Measurements from ENCODE around the gene HLCS. TPM values are rescaled to one million over a fixed set of nuclear protein-coding genes. Genes with fewer than 3 reads are reported as not detected.

HLCS gene
- total and polyA plus RNA-seq, 10 of the 15 experiments (the other 5 are each of a cell fraction or from before 2014, with no cell fraction given) = 1.5 to 12.7 (median 9.6) TPM

DNA sequence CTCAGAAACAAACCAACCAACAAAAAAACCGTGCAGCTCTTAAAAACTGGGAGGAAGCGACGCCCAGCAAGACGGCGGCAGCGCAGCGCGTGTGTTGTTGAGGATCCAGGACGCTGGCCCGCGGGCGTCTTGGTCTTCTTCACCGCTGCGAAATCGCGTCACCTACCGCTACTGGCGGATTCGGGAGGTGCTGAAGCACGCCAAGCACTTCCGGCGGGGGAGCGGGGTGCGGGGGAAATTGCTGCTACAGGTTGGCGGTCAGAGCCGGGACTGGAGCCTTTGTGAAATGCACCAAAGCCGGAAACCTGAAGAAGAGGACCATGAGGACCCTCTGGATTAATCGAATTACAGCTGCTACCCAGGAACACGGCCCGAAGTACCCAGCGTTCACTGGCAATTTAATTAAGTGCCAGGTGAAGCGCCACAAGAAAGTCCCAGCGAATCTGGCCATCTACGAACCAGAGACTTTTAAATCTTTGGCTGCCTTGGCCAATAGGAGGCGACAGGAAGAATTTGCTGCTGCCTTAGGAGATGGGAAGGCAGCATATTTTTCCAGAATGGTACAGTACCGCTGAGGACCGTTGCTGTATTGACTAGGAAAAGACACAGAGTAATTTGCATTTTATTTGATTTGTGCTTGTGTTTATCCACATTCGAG, 28.2 kb upstream of the HLCS start:
- ATAC-seq (no peak), DNase-seq (ENCODE audit: low read depth, low spot score) (no peak), FAIRE-seq (no peak)
- no peaks in the 10 kb centered on the region for H3K9me3 ChIP-seq (replicated peaks; ENCODE audit: control insufficient read depth, insufficient read depth, low read length)
- TF ChIP-seq, protein P1, sequence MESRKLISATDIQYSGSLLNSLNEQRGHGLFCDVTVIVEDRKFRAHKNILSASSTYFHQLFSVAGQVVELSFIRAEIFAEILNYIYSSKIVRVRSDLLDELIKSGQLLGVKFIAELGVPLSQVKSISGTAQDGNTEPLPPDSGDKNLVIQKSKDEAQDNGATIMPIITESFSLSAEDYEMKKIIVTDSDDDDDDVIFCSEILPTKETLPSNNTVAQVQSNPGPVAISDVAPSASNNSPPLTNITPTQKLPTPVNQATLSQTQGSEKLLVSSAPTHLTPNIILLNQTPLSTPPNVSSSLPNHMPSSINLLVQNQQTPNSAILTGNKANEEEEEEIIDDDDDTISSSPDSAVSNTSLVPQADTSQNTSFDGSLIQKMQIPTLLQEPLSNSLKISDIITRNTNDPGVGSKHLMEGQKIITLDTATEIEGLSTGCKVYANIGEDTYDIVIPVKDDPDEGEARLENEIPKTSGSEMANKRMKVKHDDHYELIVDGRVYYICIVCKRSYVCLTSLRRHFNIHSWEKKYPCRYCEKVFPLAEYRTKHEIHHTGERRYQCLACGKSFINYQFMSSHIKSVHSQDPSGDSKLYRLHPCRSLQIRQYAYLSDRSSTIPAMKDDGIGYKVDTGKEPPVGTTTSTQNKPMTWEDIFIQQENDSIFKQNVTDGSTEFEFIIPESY (IDR thresholded peaks at IDR 0.05) = 0 out of 2 replicates have a peak, but pooled peaks have one; percentile 24
- TF ChIP-seq SUZ12 (IDR thresholded peaks at IDR 0.05; ENCODE audit: unreplicated experiment) = no peak
- no peak overlapping the region for H3K9ac ChIP-seq (ENCODE audit: control insufficient read depth, insufficient read depth, low read length)
- no peaks in the 10 kb centered on the region for H3K4me1 ChIP-seq (ENCODE audit: control insufficient read depth, insufficient read depth, low read length)
- ChIA-PET CTCF (interaction anchor here (1.7 kb wide), 1 partner anchor 15 kb away, joined by 5 read pairs; no protein-coding TSS in a partner anchor), RAD21 (ENCODE audit: unreplicated experiment) (interaction anchor here (2.4 kb wide), 1 partner anchor 18 kb away, joined by 5 read pairs; no protein-coding TSS in a partner anchor), POLR2A (no interaction called here), SMC1A (ENCODE audit: uncharacterized antibody, unreplicated experiment) (no interaction called here)
- intact Hi-C loops (cut with micrococcal nuclease; ENCODE audit: unreplicated experiment) (no loop called here), in situ Hi-C loops (cut with MboI) (no loop called here)
- H3K27ac ChIP-seq (ENCODE audit: control insufficient read depth, insufficient read depth) = no peak overlapping the region
- H3K4me3 ChIP-seq = no peak overlapping the region
- WGBS (ENCODE audit: insufficient coverage, insufficient replicate concordance, low lambda C conversion rate, missing lambda C conversion rate) = 71% methylated on average over 38 of the region's 38 CpGs
- H2AFZ ChIP-seq (ENCODE audit: control insufficient read depth, low read depth, low read length) = peak overlapping the region; percentile 33; the same call in 1 of the 2 replicates
- no peaks in the 10 kb centered on the region for H3K79me2 ChIP-seq (ENCODE audit: control insufficient read depth, insufficient read depth, low read length)
- H3K4me2 ChIP-seq (ENCODE audit: control insufficient read depth, insufficient read depth) = no peak overlapping the region; the same call in 1 of the 2 replicates
- no peaks in the 10 kb centered on the region for H3K36me3 ChIP-seq (ENCODE audit: control insufficient read depth in 2 of 2, insufficient read depth in 2 of 2, low read length in 1 of 2)
- no peaks in the 10 kb centered on the region for H3K27me3 ChIP-seq (replicated peaks in 1 of 2; ENCODE audit: control insufficient read depth in 2 of 2, insufficient read depth in 2 of 2, low read length in 1 of 2)
- BruUV-seq (replicated peaks) = no TSS peak
- no peaks in the 10 kb centered on the region for H4K20me1 ChIP-seq (ENCODE audit: control insufficient read depth, insufficient read depth)

DNA sequence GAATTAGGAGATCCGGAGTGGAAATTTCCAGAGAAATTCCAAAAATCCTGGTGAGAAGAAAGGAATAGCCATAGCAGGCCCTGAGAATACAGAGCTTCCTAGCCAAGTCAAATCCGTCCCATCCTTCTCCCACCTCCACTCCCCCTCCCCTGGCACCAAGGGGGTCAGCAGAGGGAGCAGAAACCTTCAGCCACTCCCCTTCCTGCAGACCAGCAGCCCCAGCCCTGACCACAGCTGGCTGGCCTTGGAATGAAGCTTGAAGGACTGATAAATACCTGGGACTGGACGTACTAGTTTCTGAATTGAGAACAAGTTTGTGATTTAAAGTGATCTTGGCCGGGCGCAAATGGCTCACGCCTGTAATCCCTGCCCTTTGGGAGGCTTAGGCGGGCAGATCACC, 26.2 kb upstream of the HLCS start:
- CTCF ChIA-PET = interaction anchor here (5.8 kb wide), 1 partner anchor 15 kb away, joined by 94 read pairs; no protein-coding TSS in a partner anchor
- DNase-seq (ENCODE audit: low read depth, low spot score) = no peak
- WGBS (ENCODE audit: insufficient coverage, insufficient replicate concordance, low lambda C conversion rate, missing lambda C conversion rate) = 60% methylated on average over 7 of the region's 7 CpGs
- Histone ChIP-seq H3K36me3 (ENCODE audit: control insufficient read depth in 2 of 2, insufficient read depth in 2 of 2, low read length in 1 of 2) (no peaks in the 10 kb centered on the region), H2AFZ (ENCODE audit: control insufficient read depth, low read depth, low read length) (no peak overlapping the region), H3K4me3 (no peak overlapping the region), H3K9ac (ENCODE audit: control insufficient read depth, insufficient read depth, low read length) (no peak overlapping the region), H3K4me2 (ENCODE audit: control insufficient read depth, insufficient read depth) (no peak overlapping the region), H3K27me3 (replicated peaks in 1 of 2; ENCODE audit: control insufficient read depth in 2 of 2, insufficient read depth in 2 of 2, low read length in 1 of 2) (no peaks in the 10 kb centered on the region), H3K9me3 (replicated peaks; ENCODE audit: control insufficient read depth, insufficient read depth, low read length) (no peaks in the 10 kb centered on the region), H3K27ac (ENCODE audit: control insufficient read depth, insufficient read depth) (no peak overlapping the region), H3K79me2 (ENCODE audit: control insufficient read depth, insufficient read depth, low read length) (no peaks in the 10 kb centered on the region), H3K4me1 (ENCODE audit: control insufficient read depth, insufficient read depth, low read length) (no peaks in the 10 kb centered on the region), H4K20me1 (ENCODE audit: control insufficient read depth, insufficient read depth) (no peaks in the 10 kb centered on the region)
- BruUV-seq (replicated peaks) = no TSS peak
- no peak for FAIRE-seq
- SMC1A ChIA-PET (ENCODE audit: uncharacterized antibody, unreplicated experiment) = interaction anchor here (0.9 to 4.1 kb wide), 2 partner anchors 16 kb away, joined by 3 to 23 read pairs; no protein-coding TSS in a partner anchor
- in situ Hi-C loops (cut with MboI) = no loop called here
- RAD21 ChIA-PET (ENCODE audit: unreplicated experiment) = interaction anchor here (2.4 kb wide), 1 partner anchor 16 kb away, joined by 5 read pairs; no protein-coding TSS in a partner anchor
- intact Hi-C loops (cut with micrococcal nuclease; ENCODE audit: unreplicated experiment) = no loop called here
- POLR2A ChIA-PET = no interaction called here
- ATAC-seq = no peak
- TF ChIP-seq, protein P2, sequence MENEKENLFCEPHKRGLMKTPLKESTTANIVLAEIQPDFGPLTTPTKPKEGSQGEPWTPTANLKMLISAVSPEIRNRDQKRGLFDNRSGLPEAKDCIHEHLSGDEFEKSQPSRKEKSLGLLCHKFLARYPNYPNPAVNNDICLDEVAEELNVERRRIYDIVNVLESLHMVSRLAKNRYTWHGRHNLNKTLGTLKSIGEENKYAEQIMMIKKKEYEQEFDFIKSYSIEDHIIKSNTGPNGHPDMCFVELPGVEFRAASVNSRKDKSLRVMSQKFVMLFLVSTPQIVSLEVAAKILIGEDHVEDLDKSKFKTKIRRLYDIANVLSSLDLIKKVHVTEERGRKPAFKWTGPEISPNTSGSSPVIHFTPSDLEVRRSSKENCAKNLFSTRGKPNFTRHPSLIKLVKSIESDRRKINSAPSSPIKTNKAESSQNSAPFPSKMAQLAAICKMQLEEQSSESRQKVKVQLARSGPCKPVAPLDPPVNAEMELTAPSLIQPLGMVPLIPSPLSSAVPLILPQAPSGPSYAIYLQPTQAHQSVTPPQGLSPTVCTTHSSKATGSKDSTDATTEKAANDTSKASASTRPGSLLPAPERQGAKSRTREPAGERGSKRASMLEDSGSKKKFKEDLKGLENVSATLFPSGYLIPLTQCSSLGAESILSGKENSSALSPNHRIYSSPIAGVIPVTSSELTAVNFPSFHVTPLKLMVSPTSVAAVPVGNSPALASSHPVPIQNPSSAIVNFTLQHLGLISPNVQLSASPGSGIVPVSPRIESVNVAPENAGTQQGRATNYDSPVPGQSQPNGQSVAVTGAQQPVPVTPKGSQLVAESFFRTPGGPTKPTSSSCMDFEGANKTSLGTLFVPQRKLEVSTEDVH (IDR thresholded peaks at IDR 0.05; ENCODE audit: low read depth, partially characterized antibody) = no peak
- TF ChIP-seq ATF7 (IDR thresholded peaks at IDR 0.05; ENCODE audit: low read depth) (no peak), POLR2AphosphoS5 (IDR thresholded peaks at IDR 0.05; ENCODE audit: low read length) (no peak), NR2F1 (conservative IDR thresholded peaks at IDR 0.05) (no peak), MTA2 (IDR thresholded peaks at IDR 0.05; ENCODE audit: low read depth) (no peak), TAF1 (IDR thresholded peaks at IDR 0.05; ENCODE audit: borderline replicate concordance, low read depth, low read length) (no peak)
- TF ChIP-seq, protein P3, sequence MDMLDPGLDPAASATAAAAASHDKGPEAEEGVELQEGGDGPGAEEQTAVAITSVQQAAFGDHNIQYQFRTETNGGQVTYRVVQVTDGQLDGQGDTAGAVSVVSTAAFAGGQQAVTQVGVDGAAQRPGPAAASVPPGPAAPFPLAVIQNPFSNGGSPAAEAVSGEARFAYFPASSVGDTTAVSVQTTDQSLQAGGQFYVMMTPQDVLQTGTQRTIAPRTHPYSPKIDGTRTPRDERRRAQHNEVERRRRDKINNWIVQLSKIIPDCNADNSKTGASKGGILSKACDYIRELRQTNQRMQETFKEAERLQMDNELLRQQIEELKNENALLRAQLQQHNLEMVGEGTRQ (IDR thresholded peaks at IDR 0.05; ENCODE audit: borderline replicate concordance, low read depth, low read length) = no peak

Data from GM12878 (cell line).